Fibroblast of skin of left quadriceps (primary cell): ENCODE data around the gene TMEM14A.
"Not testable (repeated sequence)": the region's sequence is repeated elsewhere in the genome, so short reads cannot be mapped to it uniquely, and the experiment has no call there.

Experiments used
- DNase-seq, 2 experiments: peaks; one replicate each; pipeline ENCODE4 v3.0.0-alpha.2; 2013; ENCODE audit warnings: low read depth in 2 of 2

Gene TMEM14A

GRCh38 chr6:52657870-52658269 lies 13.0 kb upstream of the TMEM14A start:
- DNase-seq = no peak

GRCh38 chr6:52661551-52661950 lies 9.4 kb upstream of the TMEM14A start:
- no peak for DNase-seq

GRCh38 chr6:52662031-52662430 lies 8.9 kb upstream of the TMEM14A start:
- no peak for DNase-seq

GRCh38 chr6:52663120-52663935 lies 7.6 kb upstream of the TMEM14A start:
- DNase-seq = peak; percentile 53 to 54

- DNase-seq = no peak
These were observed 7.1 kb upstream of the TMEM14A start for GRCh38 chr6:52663936-52664185.

GRCh38 chr6:52664186-52664990 lies 6.5 kb upstream of the TMEM14A start:
- peak; percentile 93 to 94 for DNase-seq

GRCh38 chr6:52664991-52665686 lies 5.8 kb upstream of the TMEM14A start:
- DNase-seq = no peak

- no peak for DNase-seq
These were observed 4.8 kb upstream of the TMEM14A start for GRCh38 chr6:52666071-52666470.

GRCh38 chr6:52666523-52666922 lies 4.4 kb upstream of the TMEM14A start:
- DNase-seq = no peak

- no peak for DNase-seq
These were observed 3.3 kb upstream of the TMEM14A start for GRCh38 chr6:52667572-52667971.

GRCh38 chr6:52671676-52672075 lies 763 bp downstream of the TMEM14A start:
- DNase-seq = no peak

- DNase-seq = no peak
These were observed 1.6 kb downstream of the TMEM14A start for GRCh38 chr6:52672412-52673025.

- DNase-seq = no peak
These were observed 3.8 kb downstream of the TMEM14A start for GRCh38 chr6:52674666-52675065.

GRCh38 chr6:52675372-52675771 lies 4.5 kb downstream of the TMEM14A start:
- no peak for DNase-seq

- not testable (repeated sequence) for DNase-seq
These were observed 5.7 kb downstream of the TMEM14A start for GRCh38 chr6:52676631-52677030.

GRCh38 chr6:52681416-52681815 lies 10.5 kb downstream of the TMEM14A start:
- no peak for DNase-seq

- no peak for DNase-seq
These were observed 16.2 kb downstream of the TMEM14A start for GRCh38 chr6:52686878-52687699.

GRCh38 chr6:52689857-52690256 lies 18.9 kb downstream of the TMEM14A start:
- DNase-seq = no peak

- no peak for DNase-seq
These were observed 20.8 kb downstream of the TMEM14A start for GRCh38 chr6:52691718-52692117.

- DNase-seq = no peak
These were observed 22.9 kb downstream of the TMEM14A start for GRCh38 chr6:52693773-52694172.

- DNase-seq = no peak
These were observed 23.5 kb downstream of the TMEM14A start for GRCh38 chr6:52694404-52694803.
